Neural cell (in vitro differentiated cells): ENCODE data around the gene OSBPL5. TPM values are rescaled to one million over a fixed set of nuclear protein-coding genes. Genes with fewer than 3 reads are reported as not detected.

ENCODE experiments used
- H2AFZ ChIP-seq: fragments of 200-600, 300-800 bp; sonication (generic), shearing (Covaris generic); 2 replicates; pipeline ENCODE4 v1.6.0; 2014; ENCODE audit warnings: low read depth, mild to moderate bottlenecking, antibody characterized with exemption, low read length, moderate library complexity
- H3F3A ChIP-seq: fragments of 200-600 bp; shearing (Covaris generic); 2 replicates; pipeline ENCODE4 v1.6.1; 2016; ENCODE audit warnings: mild to moderate bottlenecking, moderate library complexity, mixed read lengths, antibody characterized with exemption, low read length; ENCODE audit not compliant: insufficient read depth, poor library complexity, severe bottlenecking
- H3K27ac ChIP-seq: fragments of 200-600, 300-800 bp; sonication (generic), shearing (Covaris generic); 2 replicates; pipeline ENCODE4 v1.5.1; 2014; ENCODE audit warnings: mild to moderate bottlenecking, low read length, moderate library complexity
- H3K27me3 ChIP-seq: fragments of 300-800, 200-600 bp; sonication (generic), shearing (Covaris generic); 2 replicates; pipeline ENCODE4 v1.6.0; 2014; ENCODE audit warnings: mild to moderate bottlenecking, low read depth, low read length, moderate library complexity; ENCODE audit not compliant: insufficient read depth
- H3K36me3 ChIP-seq: fragments of 300-800, 200-600 bp; sonication (generic), shearing (Covaris generic); 2 replicates; pipeline ENCODE4 v1.5.1; 2014; ENCODE audit warnings: mild to moderate bottlenecking, antibody characterized with exemption, low read length, moderate library complexity; ENCODE audit not compliant: insufficient read depth
- H3K4me2 ChIP-seq: fragments of 300-800, 200-600 bp; sonication (generic), shearing (Covaris generic); 2 replicates; pipeline ENCODE4 v1.6.0; 2014; ENCODE audit warnings: mild to moderate bottlenecking, low read length
- H3K4me3 ChIP-seq: fragments of 300-800, 200-600 bp; sonication (generic), shearing (Covaris generic); 2 replicates; pipeline ENCODE4 v1.5.1; 2014; ENCODE audit warnings: mild to moderate bottlenecking, low read length, moderate library complexity
- H3K79me2 ChIP-seq: fragments of 200-600 bp; shearing (Covaris generic); replicated peaks from 2 replicates; pipeline ENCODE4 v1.6.0; 2014; ENCODE audit warnings: mild to moderate bottlenecking, low read length, moderate library complexity; ENCODE audit not compliant: insufficient read depth
- H3K9ac ChIP-seq: fragments of 300-800, 200-600 bp; sonication (generic), shearing (Covaris generic); 2 replicates; pipeline ENCODE4 v1.6.1; 2016; ENCODE audit warnings: mild to moderate bottlenecking, low read length, mixed read lengths
- H3K9me2 ChIP-seq: fragments of 200-600 bp; shearing (Covaris generic); 2 replicates; pipeline ENCODE4 v1.6.1; 2016; ENCODE audit warnings: mild to moderate bottlenecking, low read length, mixed read lengths; ENCODE audit not compliant: insufficient read depth
- H3K9me3 ChIP-seq: fragments of 200-600, 300-800 bp; sonication (generic), shearing (Covaris generic); 2 replicates; pipeline ENCODE4 v1.6.1; 2016; ENCODE audit warnings: mild to moderate bottlenecking, mixed run types, low read length, moderate library complexity, mixed read lengths
- H4K20me1 ChIP-seq: fragments of 200-600 bp; shearing (Covaris generic); 2 replicates; pipeline ENCODE4 v1.6.1; 2016; ENCODE audit warnings: mild to moderate bottlenecking, mixed run types; ENCODE audit not compliant: insufficient read depth
- EP300 ChIP-seq: fragments of 450-650 bp; conservative IDR thresholded peaks from 2 replicates; pipeline ENCODE4 v1.6.1; 2014; ENCODE audit warnings: antibody characterized with exemption, mild to moderate bottlenecking, moderate library complexity; ENCODE audit not compliant: poor library complexity, severe bottlenecking
- EZH2 ChIP-seq: fragments of 200-600, 300-800 bp; shearing (Covaris generic), sonication (generic); IDR thresholded peaks from 2 replicates; pipeline ENCODE4 v1.6.1; 2014; ENCODE audit warnings: antibody characterized with exemption, low read length, borderline replicate concordance, mild to moderate bottlenecking; ENCODE audit not compliant: insufficient read depth, poor library complexity, severe bottlenecking
- MXI1 ChIP-seq: fragments of 450-650 bp; conservative IDR thresholded peaks from 2 replicates; pipeline ENCODE4 v1.6.1; 2014; ENCODE audit warnings: antibody characterized with exemption, mild to moderate bottlenecking; ENCODE audit not compliant: poor library complexity, severe bottlenecking
- POLR2AphosphoS5 ChIP-seq: IDR thresholded peaks from 2 replicates; pipeline ENCODE4 v1.6.1; 2012
- RAD21 ChIP-seq: fragments of 450-650 bp; conservative IDR thresholded peaks from 2 replicates; pipeline ENCODE4 v1.6.1; 2014; ENCODE audit warnings: antibody characterized with exemption, mild to moderate bottlenecking, moderate library complexity
- SMC3 ChIP-seq: fragments of 450-650 bp; conservative IDR thresholded peaks from 2 replicates; pipeline ENCODE4 v1.6.1; 2014; ENCODE audit warnings: antibody characterized with exemption, mild to moderate bottlenecking, moderate library complexity; ENCODE audit not compliant: poor library complexity
- TAF1 ChIP-seq: IDR thresholded peaks from 2 replicates; pipeline ENCODE4 v1.6.1; 2012; ENCODE audit warnings: low read depth
- polyA plus RNA-seq: library from polyadenylated mRNA; depleted of rRNA; stranded (reverse); fragments of >200 nt; gene quantifications from 2 replicates; pipeline ENCODE4 v1.2.3, GENCODE V29; 2014
- TF ChIP-seq, protein P1 (sequence below): fragments of 450-650 bp; IDR thresholded peaks from 2 replicates; pipeline ENCODE4 v1.5.1; 2014; ENCODE audit warnings: antibody characterized with exemption, mild to moderate bottlenecking, moderate library complexity; ENCODE audit not compliant: poor library complexity, severe bottlenecking
- TF ChIP-seq, protein P2 (sequence below): IDR thresholded peaks from 2 replicates; pipeline ENCODE4 v1.6.1; 2012; ENCODE audit warnings: borderline replicate concordance

Gene OSBPL5
- polyA plus RNA-seq, 1 donor from 2014 or later, result 49.1 TPM

DNA sequence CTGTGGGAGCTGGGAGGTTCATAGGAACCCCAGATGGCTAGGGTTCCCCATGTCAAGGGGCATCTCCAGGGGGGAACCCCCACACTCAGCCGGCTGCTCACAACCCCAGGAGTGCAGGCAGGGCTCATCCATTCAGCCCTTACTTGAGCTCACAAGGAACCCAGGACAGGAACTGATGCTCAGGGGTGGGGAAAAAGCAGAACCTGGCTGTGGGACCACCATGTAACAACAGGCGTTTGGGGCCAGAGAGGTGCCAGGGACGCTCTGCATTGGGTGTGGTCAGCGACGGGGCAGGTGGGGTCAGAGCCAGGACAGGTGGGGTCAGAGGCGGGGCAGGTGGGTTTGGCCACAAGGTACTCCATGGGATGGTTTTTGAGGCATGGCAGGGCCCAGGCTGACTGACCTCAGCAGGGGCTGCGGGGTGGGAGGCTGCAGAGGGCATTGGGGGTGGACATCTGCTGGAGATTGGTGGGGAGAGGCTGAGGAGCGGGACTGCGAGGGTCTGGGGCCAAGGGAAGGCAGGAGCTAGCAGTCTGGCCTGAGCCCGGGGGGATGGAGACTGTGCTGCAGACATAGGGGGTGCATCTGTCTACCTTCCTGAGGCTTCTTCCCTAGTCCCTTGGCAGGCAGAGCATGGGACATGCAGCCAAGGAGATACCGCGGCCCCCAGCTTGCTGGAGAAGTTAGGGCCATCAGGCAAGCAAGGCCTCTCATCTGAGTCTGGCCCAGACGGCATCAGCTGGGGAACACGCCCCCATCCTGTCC is 73.8 kb downstream of the OSBPL5 start:
- Histone ChIP-seq H4K20me1 (no peaks in the 10 kb centered on the region), H3K79me2 (no peaks in the 10 kb centered on the region), H3K27me3 (no peaks in the 10 kb centered on the region), H3K36me3 (no peaks in the 10 kb centered on the region), H3F3A (no peaks in the 10 kb centered on the region), H3K9me2 (no peaks in the 10 kb centered on the region), H3K4me2 (no peak overlapping the region), H3K9ac (no peak overlapping the region), H3K27ac (no peak overlapping the region), H3K4me3 (no peak overlapping the region), H3K9me3 (no peaks in the 10 kb centered on the region), H2AFZ (no peak overlapping the region)
- TF ChIP-seq EP300, result no peak
- TF ChIP-seq, protein P1, sequence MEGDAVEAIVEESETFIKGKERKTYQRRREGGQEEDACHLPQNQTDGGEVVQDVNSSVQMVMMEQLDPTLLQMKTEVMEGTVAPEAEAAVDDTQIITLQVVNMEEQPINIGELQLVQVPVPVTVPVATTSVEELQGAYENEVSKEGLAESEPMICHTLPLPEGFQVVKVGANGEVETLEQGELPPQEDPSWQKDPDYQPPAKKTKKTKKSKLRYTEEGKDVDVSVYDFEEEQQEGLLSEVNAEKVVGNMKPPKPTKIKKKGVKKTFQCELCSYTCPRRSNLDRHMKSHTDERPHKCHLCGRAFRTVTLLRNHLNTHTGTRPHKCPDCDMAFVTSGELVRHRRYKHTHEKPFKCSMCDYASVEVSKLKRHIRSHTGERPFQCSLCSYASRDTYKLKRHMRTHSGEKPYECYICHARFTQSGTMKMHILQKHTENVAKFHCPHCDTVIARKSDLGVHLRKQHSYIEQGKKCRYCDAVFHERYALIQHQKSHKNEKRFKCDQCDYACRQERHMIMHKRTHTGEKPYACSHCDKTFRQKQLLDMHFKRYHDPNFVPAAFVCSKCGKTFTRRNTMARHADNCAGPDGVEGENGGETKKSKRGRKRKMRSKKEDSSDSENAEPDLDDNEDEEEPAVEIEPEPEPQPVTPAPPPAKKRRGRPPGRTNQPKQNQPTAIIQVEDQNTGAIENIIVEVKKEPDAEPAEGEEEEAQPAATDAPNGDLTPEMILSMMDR, result no peak
- TF ChIP-seq, protein P2, sequence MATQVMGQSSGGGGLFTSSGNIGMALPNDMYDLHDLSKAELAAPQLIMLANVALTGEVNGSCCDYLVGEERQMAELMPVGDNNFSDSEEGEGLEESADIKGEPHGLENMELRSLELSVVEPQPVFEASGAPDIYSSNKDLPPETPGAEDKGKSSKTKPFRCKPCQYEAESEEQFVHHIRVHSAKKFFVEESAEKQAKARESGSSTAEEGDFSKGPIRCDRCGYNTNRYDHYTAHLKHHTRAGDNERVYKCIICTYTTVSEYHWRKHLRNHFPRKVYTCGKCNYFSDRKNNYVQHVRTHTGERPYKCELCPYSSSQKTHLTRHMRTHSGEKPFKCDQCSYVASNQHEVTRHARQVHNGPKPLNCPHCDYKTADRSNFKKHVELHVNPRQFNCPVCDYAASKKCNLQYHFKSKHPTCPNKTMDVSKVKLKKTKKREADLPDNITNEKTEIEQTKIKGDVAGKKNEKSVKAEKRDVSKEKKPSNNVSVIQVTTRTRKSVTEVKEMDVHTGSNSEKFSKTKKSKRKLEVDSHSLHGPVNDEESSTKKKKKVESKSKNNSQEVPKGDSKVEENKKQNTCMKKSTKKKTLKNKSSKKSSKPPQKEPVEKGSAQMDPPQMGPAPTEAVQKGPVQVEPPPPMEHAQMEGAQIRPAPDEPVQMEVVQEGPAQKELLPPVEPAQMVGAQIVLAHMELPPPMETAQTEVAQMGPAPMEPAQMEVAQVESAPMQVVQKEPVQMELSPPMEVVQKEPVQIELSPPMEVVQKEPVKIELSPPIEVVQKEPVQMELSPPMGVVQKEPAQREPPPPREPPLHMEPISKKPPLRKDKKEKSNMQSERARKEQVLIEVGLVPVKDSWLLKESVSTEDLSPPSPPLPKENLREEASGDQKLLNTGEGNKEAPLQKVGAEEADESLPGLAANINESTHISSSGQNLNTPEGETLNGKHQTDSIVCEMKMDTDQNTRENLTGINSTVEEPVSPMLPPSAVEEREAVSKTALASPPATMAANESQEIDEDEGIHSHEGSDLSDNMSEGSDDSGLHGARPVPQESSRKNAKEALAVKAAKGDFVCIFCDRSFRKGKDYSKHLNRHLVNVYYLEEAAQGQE, result no peak
- TF ChIP-seq TAF1, result no peak
- no peak for TF ChIP-seq EZH2
- TF ChIP-seq POLR2AphosphoS5, result no peak
- no peak for TF ChIP-seq RAD21
- no peak for TF ChIP-seq SMC3
- no peak for TF ChIP-seq MXI1

- no peaks in the 10 kb centered on the region for H3K27me3 ChIP-seq
- no peak overlapping the region for H3K9ac ChIP-seq
- no peak overlapping the region for H3K4me2 ChIP-seq
- H4K20me1 ChIP-seq, result no peaks in the 10 kb centered on the region
- H2AFZ ChIP-seq, result no peak overlapping the region
- no peak for TF ChIP-seq EZH2
- no peak for TF ChIP-seq SMC3
- no peak for TF ChIP-seq RAD21
- TF ChIP-seq, protein P2, result no peak
- TF ChIP-seq POLR2AphosphoS5, result no peak
- TF ChIP-seq MXI1, result no peak
- no peak for TF ChIP-seq TAF1
- TF ChIP-seq, protein P1, result no peak
- TF ChIP-seq EP300, result no peak
- H3K4me3 ChIP-seq, result no peak overlapping the region
- no peaks in the 10 kb centered on the region for H3K79me2 ChIP-seq
- no peaks in the 10 kb centered on the region for H3F3A ChIP-seq
- no peaks in the 10 kb centered on the region for H3K9me2 ChIP-seq
- no peaks in the 10 kb centered on the region for H3K36me3 ChIP-seq
- no peaks in the 10 kb centered on the region for H3K9me3 ChIP-seq
- H3K27ac ChIP-seq, result no peak overlapping the region
Observed at GRCh38 chr11:3090096-3090901, 74.8 kb downstream of the OSBPL5 start.
